GM18499 (cell line): ENCODE results near the gene KDR.

ENCODE experiments used
- ATAC-seq: cut with Tn5 transposase; IDR thresholded peaks from one replicate; pipeline ENCODE4 v1.9.1; 2021; ENCODE audit warnings: moderate number of reproducible peaks; ENCODE audit not compliant: insufficient read depth, unreplicated experiment

The KDR gene

GRCh38 chr4:55124322-55125076 is 896 bp downstream of the KDR start:
- ATAC-seq = no peak

GRCh38 chr4:55123791-55124190 is 1.6 kb downstream of the KDR start:
- no peak for ATAC-seq

GRCh38 chr4:55122235-55122634 is 3.2 kb downstream of the KDR start:
- ATAC-seq = no peak

- ATAC-seq = no peak
These were observed 4.1 kb downstream of the KDR start for GRCh38 chr4:55121246-55121645.

GRCh38 chr4:55118397-55118796 is 7.0 kb downstream of the KDR start:
- ATAC-seq = no peak

- ATAC-seq = no peak
These were observed 7.9 kb downstream of the KDR start for GRCh38 chr4:55117511-55117910.

GRCh38 chr4:55116450-55116849 is 8.9 kb downstream of the KDR start:
- no peak for ATAC-seq

GRCh38 chr4:55111601-55112000 is 13.8 kb downstream of the KDR start:
- ATAC-seq = no peak

- ATAC-seq = no peak
These were observed 15.3 kb downstream of the KDR start for GRCh38 chr4:55110131-55110530.

GRCh38 chr4:55107054-55107453 is 18.3 kb downstream of the KDR start:
- ATAC-seq = no peak

- no peak for ATAC-seq
These were observed 22.2 kb downstream of the KDR start for GRCh38 chr4:55103224-55103623.

- ATAC-seq = no peak
These were observed 25.6 kb downstream of the KDR start for GRCh38 chr4:55099816-55100215.

- no peak for ATAC-seq
These were observed 26.8 kb downstream of the KDR start for GRCh38 chr4:55098456-55099204.

- no peak for ATAC-seq
These were observed 28.8 kb downstream of the KDR start for GRCh38 chr4:55096619-55097018.

GRCh38 chr4:55096045-55096444 is 29.4 kb downstream of the KDR start:
- no peak for ATAC-seq

- no peak for ATAC-seq
These were observed 32.9 kb downstream of the KDR start for GRCh38 chr4:55092504-55092903.

GRCh38 chr4:55089916-55090315 is 35.5 kb downstream of the KDR start:
- ATAC-seq = no peak

- no peak for ATAC-seq
These were observed 37.5 kb downstream of the KDR start for GRCh38 chr4:55087913-55088260.

- ATAC-seq = no peak
These were observed 38.1 kb downstream of the KDR start for GRCh38 chr4:55087009-55087912.

- no peak for ATAC-seq
These were observed 38.8 kb downstream of the KDR start for GRCh38 chr4:55086578-55086977.

GRCh38 chr4:55083735-55084134 is 41.7 kb downstream of the KDR start:
- no peak for ATAC-seq
